ENCODE data around the gene SLBP.
"Not testable (repeated sequence)": the region's sequence is repeated elsewhere in the genome, so short reads cannot be mapped to it uniquely, and the experiment has no call there.

SLBP gene

DNA sequence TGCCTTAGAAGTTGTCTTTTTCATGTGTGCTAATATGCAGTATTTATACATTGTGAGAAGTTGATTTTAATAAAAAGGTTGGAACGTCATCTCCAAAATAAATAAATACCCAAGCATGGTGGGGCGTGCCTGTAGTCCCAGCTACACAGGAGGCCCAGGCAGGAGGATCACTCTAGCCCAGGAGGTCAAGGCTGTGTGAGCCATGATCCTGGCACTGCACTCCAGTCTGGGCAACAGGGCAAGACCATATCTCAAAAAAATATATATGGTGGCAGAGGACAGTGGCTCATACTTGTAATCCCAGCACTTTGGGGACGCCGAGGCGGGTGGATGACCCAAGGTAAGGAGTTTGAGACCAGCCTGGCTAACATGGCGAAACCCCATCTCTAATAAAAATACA is 6.4 kb downstream of the SLBP start:
- DNase-seq, result no peak

DNA sequence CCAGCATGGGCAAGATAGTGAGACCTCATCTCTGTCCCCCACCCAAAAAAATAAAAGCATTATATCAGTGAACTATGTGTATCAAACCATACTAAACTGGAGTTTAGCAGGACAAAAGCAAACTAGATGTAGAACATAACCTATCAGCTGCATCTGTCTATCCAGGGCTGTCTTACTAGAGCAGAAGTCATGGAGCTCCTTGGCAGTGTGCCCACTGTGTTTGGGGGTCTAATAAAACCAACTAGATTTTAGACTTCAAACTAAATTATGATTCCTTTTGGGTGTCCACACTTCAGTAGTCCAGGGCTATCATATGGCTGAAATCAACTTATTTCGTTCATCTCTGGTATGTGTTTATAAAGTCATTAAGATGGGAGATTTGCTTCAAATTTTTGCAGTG is 8.3 kb downstream of the SLBP start:
- no peak for DNase-seq

DNA sequence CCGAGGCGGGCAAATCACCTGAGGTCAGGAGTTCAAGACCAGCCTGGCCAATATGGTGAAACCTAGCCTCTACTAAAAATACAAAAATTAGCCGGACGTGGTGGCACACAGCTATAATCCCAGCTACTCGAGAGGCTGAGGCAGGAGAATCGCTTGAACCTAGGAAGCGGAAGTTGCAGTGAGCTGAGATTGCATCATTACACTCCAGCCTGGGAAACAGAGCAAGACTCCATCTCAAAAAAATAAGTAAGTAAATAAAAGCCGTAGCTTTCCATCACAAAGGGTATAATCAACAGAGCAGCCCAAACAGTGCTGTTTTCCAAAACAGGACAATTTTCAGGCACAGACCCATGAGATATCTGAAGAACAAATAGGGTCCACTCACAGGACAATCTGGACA is 10.4 kb downstream of the SLBP start:
- not testable (repeated sequence) for DNase-seq

DNA sequence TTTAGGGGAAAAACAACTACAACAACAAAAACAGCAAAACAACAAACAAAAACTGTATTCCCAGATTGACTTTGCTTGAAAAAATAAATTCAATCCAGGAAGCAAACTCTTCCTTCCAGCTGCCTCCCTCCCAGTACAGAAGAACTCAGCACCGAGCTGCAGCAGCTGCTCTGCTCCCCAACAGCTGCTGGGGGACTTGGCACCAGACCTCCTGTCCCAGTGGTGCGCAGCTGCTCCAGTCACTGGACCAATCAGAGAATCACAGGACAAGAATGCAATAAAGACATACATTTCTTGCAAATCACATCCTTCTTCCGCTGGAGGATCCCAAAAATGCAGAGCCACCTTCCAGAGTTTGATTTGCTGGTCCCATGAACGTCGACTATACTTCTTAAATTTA is 16.2 kb downstream of the SLBP start:
- DNase-seq, result no peak

DNA sequence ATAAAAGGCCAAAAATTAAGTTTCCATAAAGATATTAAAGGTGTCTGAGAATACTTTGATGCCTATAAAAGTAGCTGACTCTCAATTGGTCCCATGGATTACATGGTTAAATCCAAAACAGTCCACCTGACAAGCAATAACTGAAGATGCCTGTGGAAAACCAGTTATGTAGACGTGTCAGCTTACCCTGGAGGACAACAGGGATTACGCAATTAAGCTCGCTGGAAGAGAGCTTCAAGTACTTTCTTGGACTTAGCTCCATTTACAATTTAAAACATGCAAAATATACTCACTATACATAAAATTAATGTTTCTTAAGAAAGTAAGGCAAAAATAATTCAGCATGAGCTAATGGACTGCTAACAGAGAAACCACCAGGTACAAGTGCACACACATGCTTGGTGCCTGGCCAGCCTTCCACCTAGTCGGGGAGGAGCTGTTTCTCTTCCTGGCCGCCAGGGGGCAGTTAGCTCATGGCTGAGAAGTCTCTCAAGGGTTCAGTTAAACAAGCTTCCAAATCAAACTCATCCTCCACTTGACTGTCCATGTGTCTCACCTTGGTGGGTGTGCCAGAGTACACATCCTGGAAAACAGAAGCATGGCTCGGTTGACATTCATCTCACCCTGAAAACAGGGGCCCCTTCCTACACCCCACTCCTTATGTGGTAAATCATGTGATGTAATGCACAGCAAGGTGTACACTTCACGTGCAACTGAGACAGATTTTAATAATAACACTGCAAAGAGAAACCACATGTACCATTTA is 18.8 kb downstream of the SLBP start:
- DNase-seq, result peak; percentile 16

- no peak for DNase-seq
Measured at GRCh38 chr4:1691737-1692373, 20.3 kb downstream of the SLBP start.

DNA sequence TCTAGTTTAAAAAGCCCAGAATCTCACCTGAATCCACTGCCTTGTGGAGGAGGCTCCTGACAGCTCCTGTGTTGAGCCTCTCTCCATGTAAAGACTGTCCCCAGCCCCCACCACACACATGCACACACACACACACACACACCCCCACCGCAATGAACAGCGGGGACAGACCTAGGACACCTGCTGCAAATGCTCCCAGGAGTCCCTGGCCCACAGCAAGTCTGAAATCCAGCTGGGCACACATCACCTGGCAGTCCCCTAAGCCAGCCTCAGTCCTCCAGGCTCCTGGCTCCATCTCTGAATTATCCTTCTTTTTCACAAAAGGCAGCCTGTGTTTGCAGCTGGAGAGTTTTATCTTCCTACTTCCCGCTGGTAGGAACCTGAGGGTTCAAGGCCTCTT is 21.4 kb downstream of the SLBP start:
- no peak for DNase-seq

- DNase-seq, result no peak
Measured at GRCh38 chr4:1686440-1687036, 25.6 kb downstream of the SLBP start.

DNA sequence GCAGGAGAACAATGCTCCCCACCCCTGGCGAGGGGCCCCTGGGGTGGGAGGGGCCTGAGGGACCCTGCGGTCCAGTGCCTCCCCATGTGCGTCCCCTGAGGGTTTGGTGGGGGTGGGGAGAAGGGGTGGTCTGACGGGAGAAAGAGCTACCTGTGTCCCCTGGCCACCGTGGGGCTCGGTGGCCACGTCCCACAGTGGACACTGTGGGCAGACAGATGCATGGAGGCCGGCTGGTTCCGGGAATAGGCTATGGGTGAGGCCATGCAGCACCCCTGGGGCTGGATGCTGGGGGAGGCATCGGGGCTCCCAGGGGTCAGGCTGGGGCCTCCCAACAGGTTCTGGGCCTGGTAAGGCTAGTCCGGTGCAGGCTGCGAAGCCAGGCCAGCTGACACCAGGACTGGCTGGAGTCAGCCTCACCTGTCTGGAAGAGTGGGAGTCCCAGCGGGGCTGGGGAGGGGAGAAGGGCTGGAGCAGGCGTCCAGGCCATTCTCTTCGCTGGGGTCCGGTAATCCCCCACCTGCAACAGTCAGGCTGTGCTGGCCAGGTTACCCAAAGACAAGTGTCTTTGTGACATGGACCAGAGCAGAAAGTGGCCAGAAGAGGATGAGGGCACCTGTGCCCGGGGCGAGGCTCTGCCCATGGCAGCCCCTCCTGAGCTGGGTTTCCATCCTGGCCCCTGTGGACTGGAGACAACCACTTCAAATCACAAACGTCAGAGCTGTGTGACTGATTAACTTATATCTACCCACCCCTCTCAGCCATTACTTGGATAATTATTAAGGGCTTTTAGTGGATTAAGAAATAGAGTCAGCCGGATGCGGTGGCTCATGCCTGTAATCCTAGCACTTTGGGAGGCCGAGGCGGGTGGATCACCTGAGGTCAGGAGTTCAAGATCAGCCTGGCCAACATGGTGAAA is 26.6 kb downstream of the SLBP start:
- DNase-seq, result no peak

DNA sequence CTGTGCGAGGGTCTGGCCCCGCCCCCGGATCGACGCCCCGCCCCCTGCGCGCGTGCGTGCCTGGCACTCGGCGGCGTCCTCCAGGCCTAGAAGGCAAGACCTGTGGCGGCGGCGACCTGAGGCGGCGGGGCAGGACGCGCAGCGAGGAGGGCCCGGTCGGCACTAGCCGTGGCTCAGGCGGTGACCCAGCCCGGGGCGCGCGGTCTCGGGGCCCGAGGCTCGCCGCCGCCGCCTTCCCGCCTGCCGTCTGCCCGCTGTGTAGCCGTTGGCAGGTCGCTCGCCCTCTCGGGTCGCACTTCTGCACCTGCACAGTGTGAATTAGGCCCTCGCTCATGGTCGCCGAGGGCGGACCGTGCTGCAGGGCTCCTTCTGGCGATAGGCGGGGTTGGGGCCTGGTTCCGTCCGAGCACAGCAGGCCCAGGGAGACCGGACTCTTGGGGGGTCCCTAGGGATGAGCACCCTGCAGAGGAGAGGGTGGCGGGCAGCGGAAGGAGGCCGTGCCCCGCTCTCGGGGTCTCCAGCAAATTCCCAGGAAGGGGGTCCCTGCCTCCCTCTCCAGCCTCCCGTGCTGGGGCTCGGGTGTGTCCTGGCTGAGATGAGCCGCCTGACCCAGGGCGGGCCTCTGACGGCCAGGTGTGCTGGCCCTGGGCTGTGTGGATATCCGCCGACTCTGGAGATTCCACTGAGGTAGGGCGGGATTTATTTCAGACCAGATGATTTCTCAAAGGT is 27.4 kb downstream of the SLBP start:
- no peak for DNase-seq

- peak; percentile 76 for DNase-seq
Measured at GRCh38 chr4:1683736-1684505, 28.2 kb downstream of the SLBP start, which contains the start of gene FAM53A. FAM53A (minus strand) TSS chr4:1684313; CDS start chr4:1668741, 15,572 bp downstream.

GRCh38 chr4:1683261-1683735 is 28.8 kb downstream of the SLBP start:
- DNase-seq, result peak; percentile 12

- no peak for DNase-seq
Measured at GRCh38 chr4:1682860-1683259, 29.3 kb downstream of the SLBP start.

- no peak for DNase-seq
Measured at GRCh38 chr4:1678244-1678643, 33.9 kb downstream of the SLBP start.

GRCh38 chr4:1676605-1677525 is 35.3 kb downstream of the SLBP start:
- DNase-seq, result no peak

- no peak for DNase-seq
Measured at GRCh38 chr4:1675802-1676137, 36.3 kb downstream of the SLBP start.

- no peak for DNase-seq
Measured at GRCh38 chr4:1675136-1675801, 36.9 kb downstream of the SLBP start.

DNA sequence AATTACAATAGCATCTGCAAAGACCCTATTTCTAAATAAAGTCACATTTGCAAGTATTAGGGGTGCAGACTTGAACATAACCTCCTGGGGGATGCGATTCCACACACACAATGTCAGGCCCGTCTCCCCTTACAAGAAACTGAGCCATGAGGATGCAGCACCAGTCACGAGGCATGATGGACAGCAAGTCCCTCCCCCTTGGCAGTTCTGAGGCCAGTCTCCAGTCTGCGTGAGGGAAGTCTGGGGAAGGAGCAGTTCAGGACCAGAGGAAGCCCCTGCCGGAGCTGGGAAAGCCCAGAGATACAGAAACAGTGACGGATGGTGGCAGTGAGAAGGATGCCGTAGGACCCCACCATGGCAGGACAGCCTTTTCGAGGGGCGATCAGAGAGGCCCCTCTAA is 37.4 kb downstream of the SLBP start:
- DNase-seq, result no peak

DNA sequence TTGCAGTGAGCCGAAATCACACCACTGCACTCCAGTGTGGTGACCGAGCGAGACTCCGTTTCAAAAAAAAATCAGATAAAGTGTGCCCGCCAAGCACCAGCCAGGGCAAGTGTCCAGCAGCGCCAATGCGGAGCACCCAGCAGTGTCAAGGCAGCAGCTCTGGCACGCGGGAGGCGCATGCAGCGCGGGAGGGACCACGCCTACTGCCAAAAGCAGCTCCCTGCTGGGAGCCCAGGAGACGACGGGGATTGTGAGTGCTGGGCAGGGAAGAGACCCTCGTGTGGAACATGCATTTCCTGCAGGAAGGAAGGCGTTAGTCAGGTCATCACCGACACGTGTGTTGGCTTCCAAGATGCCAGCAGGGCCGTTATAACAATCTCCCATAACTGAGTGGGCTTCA is 38.4 kb downstream of the SLBP start:
- DNase-seq, result no peak

DNA sequence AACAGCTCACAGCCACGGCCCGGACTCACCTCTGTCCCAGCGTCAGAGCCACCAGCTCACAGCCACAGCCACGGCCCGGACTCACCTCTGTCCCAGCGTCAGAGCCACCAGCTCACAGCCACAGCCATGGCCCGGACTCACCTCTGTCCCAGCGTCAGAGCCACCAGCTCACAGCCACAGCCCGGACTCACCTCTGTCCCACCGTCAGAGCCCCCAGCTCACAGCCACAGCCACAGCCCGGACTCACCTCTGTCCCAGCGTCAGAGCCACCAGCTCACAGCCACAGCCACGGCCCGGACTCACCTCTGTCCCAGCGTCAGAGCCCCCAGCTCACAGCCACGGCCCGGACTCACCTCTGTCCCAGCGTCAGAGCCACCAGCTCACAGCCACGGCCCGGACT is 41.1 kb downstream of the SLBP start:
- DNase-seq, result not testable (repeated sequence)

All from NCI-H2227 treated with DMSO at 0.1 percent for 48 hours (cell line).